HG02885 (cell line): ENCODE results near the gene B4GALT5.

ENCODE experiments used
- ATAC-seq: cut with Tn5 transposase; IDR thresholded peaks from one replicate; pipeline ENCODE4 v1.9.1; 2021; ENCODE audit warnings: mild to moderate bottlenecking; ENCODE audit not compliant: unreplicated experiment, poor library complexity

The B4GALT5 gene

GRCh38 chr20:49661560-49662329, 51.9 kb downstream of the B4GALT5 start:
- ATAC-seq = no peak

GRCh38 chr20:49660912-49661311, 52.8 kb downstream of the B4GALT5 start:
- no peak for ATAC-seq

GRCh38 chr20:49659056-49659455, 54.6 kb downstream of the B4GALT5 start:
- ATAC-seq = no peak

GRCh38 chr20:49658508-49658907, 55.2 kb downstream of the B4GALT5 start:
- ATAC-seq = no peak

GRCh38 chr20:49657118-49657901, 56.4 kb downstream of the B4GALT5 start:
- ATAC-seq = no peak

GRCh38 chr20:49656304-49656703, 57.4 kb downstream of the B4GALT5 start:
- no peak for ATAC-seq

- ATAC-seq = no peak
Measured at GRCh38 chr20:49653925-49654434, 59.7 kb downstream of the B4GALT5 start.

GRCh38 chr20:49649672-49650071, 64.0 kb downstream of the B4GALT5 start:
- ATAC-seq = no peak

GRCh38 chr20:49647550-49647949, 66.1 kb downstream of the B4GALT5 start:
- no peak for ATAC-seq

- ATAC-seq = no peak
Measured at GRCh38 chr20:49646528-49646927, 67.2 kb downstream of the B4GALT5 start.

GRCh38 chr20:49646126-49646525, 67.6 kb downstream of the B4GALT5 start:
- ATAC-seq = no peak

GRCh38 chr20:49644980-49645565, 68.6 kb downstream of the B4GALT5 start:
- no peak for ATAC-seq

GRCh38 chr20:49642816-49643215, 70.9 kb downstream of the B4GALT5 start:
- no peak for ATAC-seq

GRCh38 chr20:49641683-49642656, 71.7 kb downstream of the B4GALT5 start:
- ATAC-seq = no peak

GRCh38 chr20:49637046-49637637, 76.5 kb downstream of the B4GALT5 start:
- no peak for ATAC-seq

GRCh38 chr20:49636447-49636846, 77.2 kb downstream of the B4GALT5 start:
- no peak for ATAC-seq

- no peak for ATAC-seq
Measured at GRCh38 chr20:49635866-49636265, 77.8 kb downstream of the B4GALT5 start.

- no peak for ATAC-seq
Measured at GRCh38 chr20:49635166-49635565, 78.5 kb downstream of the B4GALT5 start.

- ATAC-seq = no peak
Measured at GRCh38 chr20:49634116-49634515, 79.6 kb downstream of the B4GALT5 start.

- no peak for ATAC-seq
Measured at GRCh38 chr20:49633643-49634042, 80.0 kb downstream of the B4GALT5 start.
